Measurements from ENCODE around the gene EMP1.

DNA sequence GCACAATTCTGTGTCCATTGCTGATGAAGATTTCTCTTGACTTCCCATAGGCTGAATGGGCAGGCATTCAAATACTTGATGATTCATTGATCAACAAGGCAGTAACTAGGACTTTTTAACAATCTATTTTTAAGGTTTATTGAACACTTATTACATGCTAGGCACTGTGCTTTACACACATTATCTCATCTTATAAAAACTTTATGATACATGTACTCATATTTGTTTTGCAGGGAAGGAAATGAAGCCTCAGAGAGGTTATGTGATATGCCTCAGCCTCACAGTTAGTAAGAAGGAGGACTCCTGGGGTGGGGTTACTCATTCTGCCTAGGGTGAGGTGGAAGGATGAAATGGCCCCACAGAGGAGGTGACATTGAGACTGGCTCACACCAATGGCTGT is 12.9 kb upstream of the EMP1 start:
- TF ChIP-seq ZZZ3 (IDR thresholded peaks at IDR 0.05) (no peak), FOXP1 (CRISPR knock-in tag; IDR thresholded peaks at IDR 0.05) (no peak), NCOA4 (IDR thresholded peaks at IDR 0.05; ENCODE audit: partially characterized antibody) (no peak), JUND (IDR thresholded peaks at IDR 0.05; ENCODE audit: borderline replicate concordance, low read depth, low read length) (no peak), JUND (tag; IDR thresholded peaks at IDR 0.05; ENCODE audit: borderline replicate concordance, low read depth, low read length) (no peak), HDAC1 (IDR thresholded peaks at IDR 0.05) (no peak), SMARCC2 (IDR thresholded peaks at IDR 0.05; ENCODE audit: low read depth) (no peak), FOS (IDR thresholded peaks at IDR 0.05; ENCODE audit: extremely low read depth, insufficient read length) (no peak)
- TF ChIP-seq, protein P1, sequence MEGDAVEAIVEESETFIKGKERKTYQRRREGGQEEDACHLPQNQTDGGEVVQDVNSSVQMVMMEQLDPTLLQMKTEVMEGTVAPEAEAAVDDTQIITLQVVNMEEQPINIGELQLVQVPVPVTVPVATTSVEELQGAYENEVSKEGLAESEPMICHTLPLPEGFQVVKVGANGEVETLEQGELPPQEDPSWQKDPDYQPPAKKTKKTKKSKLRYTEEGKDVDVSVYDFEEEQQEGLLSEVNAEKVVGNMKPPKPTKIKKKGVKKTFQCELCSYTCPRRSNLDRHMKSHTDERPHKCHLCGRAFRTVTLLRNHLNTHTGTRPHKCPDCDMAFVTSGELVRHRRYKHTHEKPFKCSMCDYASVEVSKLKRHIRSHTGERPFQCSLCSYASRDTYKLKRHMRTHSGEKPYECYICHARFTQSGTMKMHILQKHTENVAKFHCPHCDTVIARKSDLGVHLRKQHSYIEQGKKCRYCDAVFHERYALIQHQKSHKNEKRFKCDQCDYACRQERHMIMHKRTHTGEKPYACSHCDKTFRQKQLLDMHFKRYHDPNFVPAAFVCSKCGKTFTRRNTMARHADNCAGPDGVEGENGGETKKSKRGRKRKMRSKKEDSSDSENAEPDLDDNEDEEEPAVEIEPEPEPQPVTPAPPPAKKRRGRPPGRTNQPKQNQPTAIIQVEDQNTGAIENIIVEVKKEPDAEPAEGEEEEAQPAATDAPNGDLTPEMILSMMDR (IDR thresholded peaks at IDR 0.05 in 2 of 3, conservative IDR thresholded peaks at IDR 0.05 in 1 of 3; ENCODE audit: insufficient read depth in 2 of 3, low read depth in 1 of 3, low read length in 3 of 3) = no peak
